Right lobe of liver (tissue), 4 donors: ENCODE results near the gene CAMK4.

Experiments
- POLR2A ChIP-seq: fragments of 450-650 bp; IDR thresholded peaks from one replicate; pipeline ENCODE4 v1.6.1; 2017; ENCODE audit warnings: antibody characterized with exemption, mild to moderate bottlenecking
- TF ChIP-seq, protein P1 (sequence below), 4 donors: fragments of 200-600 bp in 3 of 4; fragments of 450-650 bp in 1 of 4; IDR thresholded peaks; one replicate each; pipeline versions ENCODE4 v1.5.1 to v1.8.0; 2016 to 2022; ENCODE audit warnings: antibody characterized with exemption in 4 of 4, mild to moderate bottlenecking in 2 of 4
- donor health status: DM: no; HTN: no; CAD: no.
- donor health status: DM: no; HTN: no; CAD: no.
- donor health status: DM: no; HTN: yes; CAD: no.

DNA sequence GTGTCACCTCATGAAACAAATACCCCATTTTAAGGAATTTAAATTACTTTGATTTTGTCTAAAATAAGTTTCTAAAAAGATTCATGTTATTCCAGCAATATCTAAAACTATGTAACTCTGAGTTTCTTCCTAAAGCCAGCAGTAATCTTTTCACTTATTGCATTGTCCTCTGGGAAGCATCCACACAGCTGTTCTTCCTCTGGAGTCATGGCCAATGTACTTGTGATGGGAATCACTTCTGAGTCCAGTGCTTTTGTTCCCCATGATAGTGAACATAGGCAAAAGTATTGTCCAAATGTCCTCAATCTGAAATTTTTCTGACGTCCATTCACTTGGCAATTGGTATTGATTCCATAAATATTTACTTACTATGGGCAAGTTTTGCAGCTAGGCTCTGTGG lies 163.2 kb downstream of the CAMK4 start:
- TF ChIP-seq POLR2A: no peak
- TF ChIP-seq, protein P1, sequence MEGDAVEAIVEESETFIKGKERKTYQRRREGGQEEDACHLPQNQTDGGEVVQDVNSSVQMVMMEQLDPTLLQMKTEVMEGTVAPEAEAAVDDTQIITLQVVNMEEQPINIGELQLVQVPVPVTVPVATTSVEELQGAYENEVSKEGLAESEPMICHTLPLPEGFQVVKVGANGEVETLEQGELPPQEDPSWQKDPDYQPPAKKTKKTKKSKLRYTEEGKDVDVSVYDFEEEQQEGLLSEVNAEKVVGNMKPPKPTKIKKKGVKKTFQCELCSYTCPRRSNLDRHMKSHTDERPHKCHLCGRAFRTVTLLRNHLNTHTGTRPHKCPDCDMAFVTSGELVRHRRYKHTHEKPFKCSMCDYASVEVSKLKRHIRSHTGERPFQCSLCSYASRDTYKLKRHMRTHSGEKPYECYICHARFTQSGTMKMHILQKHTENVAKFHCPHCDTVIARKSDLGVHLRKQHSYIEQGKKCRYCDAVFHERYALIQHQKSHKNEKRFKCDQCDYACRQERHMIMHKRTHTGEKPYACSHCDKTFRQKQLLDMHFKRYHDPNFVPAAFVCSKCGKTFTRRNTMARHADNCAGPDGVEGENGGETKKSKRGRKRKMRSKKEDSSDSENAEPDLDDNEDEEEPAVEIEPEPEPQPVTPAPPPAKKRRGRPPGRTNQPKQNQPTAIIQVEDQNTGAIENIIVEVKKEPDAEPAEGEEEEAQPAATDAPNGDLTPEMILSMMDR (IDR thresholded peaks at IDR 0.05): no peak
